Uterus (tissue), 4 donors: ENCODE data around the gene MICAL3. TPM values are rescaled to one million over a fixed set of nuclear protein-coding genes. Genes with fewer than 3 reads are reported as not detected.

Experiments
- DNase-seq, 2 donors: peaks; one replicate each; pipeline ENCODE4 v3.0.0-alpha.2; 2019 to 2020
- H3K27ac ChIP-seq, 2 donors: fragments of 200-600 bp; sonication (generic); 1 replicate in 1 of 2; 2 replicates in 1 of 2; pipeline ENCODE4 v1.5.1; 2016 to 2018
- H3K27me3 ChIP-seq, 2 donors: fragments of 200-600 bp; sonication (generic); one replicate each; pipeline ENCODE4 v1.5.1; 2018 to 2019; ENCODE audit warnings: control low read depth in 1 of 2
- H3K36me3 ChIP-seq, 2 donors: fragments of 200-600 bp; sonication (generic); one replicate each; pipeline ENCODE4 v1.5.1; 2019; ENCODE audit warnings: control low read depth in 1 of 2
- H3K4me1 ChIP-seq, 2 donors: fragments of 200-600 bp; sonication (generic); one replicate each; pipeline ENCODE4 v1.5.1; 2018 to 2019; ENCODE audit warnings: control low read depth in 1 of 2
- H3K4me3 ChIP-seq, 2 donors: fragments of 200-600 bp; sonication (generic); 1 replicate in 1 of 2; 2 replicates in 1 of 2; pipeline ENCODE4 v1.5.1; 2018 to 2019; ENCODE audit warnings: mild to moderate bottlenecking in 1 of 2
- H3K9me3 ChIP-seq, 2 donors: fragments of 200-600 bp; sonication (generic); one replicate each; pipeline ENCODE4 v1.5.1; 2019; ENCODE audit warnings: control low read depth in 1 of 2
- POLR2A ChIP-seq, 2 donors: fragments of 450-650 bp; IDR thresholded peaks; one replicate each; pipeline ENCODE4 v1.6.1; 2016; ENCODE audit warnings: antibody characterized with exemption in 2 of 2, mild to moderate bottlenecking in 1 of 2, moderate library complexity in 1 of 2
- intact Hi-C: fragments of 100-400 bp; cut with DNase I; formaldehyde crosslinking; loops from one replicate; pipeline ENCODE4 v1.15.1; 2023; ENCODE audit warnings: low total_unique reads
- total RNA-seq, 4 donors: library from RNA; depleted of rRNA in 3 of 4; stranded (reverse); fragments of >200 nt in 3 of 4; gene quantifications; one replicate each; pipeline versions ENCODE4 v1.1.0 to v1.2.4, GENCODE V29; 2014 to 2023
- TF ChIP-seq, protein P1 (sequence below), 4 experiments: fragments of 200-600 bp in 2 of 4; fragments of 450-650 bp in 2 of 4; sonication (generic) in 2 of 4; IDR thresholded peaks; one replicate each; pipeline ENCODE4 v1.5.1; 2016 to 2019; ENCODE audit warnings: antibody characterized with exemption in 4 of 4, mild to moderate bottlenecking in 2 of 4, moderate library complexity in 1 of 4
- donor health status: DM: yes; HTN: yes; CAD: no.

The MICAL3 gene
- total RNA-seq, 4 donors from 2014 or later, result 13.5 to 167 (median 47.2) TPM

GRCh38 chr22:17780741-17781318 lies 243.5 kb downstream of the MICAL3 start:
- no peaks in the 10 kb centered on the region for H3K27me3 ChIP-seq
- no peak for TF ChIP-seq POLR2A (IDR thresholded peaks at IDR 0.05)
- TF ChIP-seq, protein P1, sequence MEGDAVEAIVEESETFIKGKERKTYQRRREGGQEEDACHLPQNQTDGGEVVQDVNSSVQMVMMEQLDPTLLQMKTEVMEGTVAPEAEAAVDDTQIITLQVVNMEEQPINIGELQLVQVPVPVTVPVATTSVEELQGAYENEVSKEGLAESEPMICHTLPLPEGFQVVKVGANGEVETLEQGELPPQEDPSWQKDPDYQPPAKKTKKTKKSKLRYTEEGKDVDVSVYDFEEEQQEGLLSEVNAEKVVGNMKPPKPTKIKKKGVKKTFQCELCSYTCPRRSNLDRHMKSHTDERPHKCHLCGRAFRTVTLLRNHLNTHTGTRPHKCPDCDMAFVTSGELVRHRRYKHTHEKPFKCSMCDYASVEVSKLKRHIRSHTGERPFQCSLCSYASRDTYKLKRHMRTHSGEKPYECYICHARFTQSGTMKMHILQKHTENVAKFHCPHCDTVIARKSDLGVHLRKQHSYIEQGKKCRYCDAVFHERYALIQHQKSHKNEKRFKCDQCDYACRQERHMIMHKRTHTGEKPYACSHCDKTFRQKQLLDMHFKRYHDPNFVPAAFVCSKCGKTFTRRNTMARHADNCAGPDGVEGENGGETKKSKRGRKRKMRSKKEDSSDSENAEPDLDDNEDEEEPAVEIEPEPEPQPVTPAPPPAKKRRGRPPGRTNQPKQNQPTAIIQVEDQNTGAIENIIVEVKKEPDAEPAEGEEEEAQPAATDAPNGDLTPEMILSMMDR (IDR thresholded peaks at IDR 0.05), result no peak
- no peak for DNase-seq
- H3K9me3 ChIP-seq, result no peaks in the 10 kb centered on the region
- H3K4me3 ChIP-seq, result no peak overlapping the region
- no peaks in the 10 kb centered on the region for H3K4me1 ChIP-seq
- intact Hi-C loops, result no loop called here
- H3K36me3 ChIP-seq, result no peaks in the 10 kb centered on the region
- H3K27ac ChIP-seq, result no peak overlapping the region

DNA sequence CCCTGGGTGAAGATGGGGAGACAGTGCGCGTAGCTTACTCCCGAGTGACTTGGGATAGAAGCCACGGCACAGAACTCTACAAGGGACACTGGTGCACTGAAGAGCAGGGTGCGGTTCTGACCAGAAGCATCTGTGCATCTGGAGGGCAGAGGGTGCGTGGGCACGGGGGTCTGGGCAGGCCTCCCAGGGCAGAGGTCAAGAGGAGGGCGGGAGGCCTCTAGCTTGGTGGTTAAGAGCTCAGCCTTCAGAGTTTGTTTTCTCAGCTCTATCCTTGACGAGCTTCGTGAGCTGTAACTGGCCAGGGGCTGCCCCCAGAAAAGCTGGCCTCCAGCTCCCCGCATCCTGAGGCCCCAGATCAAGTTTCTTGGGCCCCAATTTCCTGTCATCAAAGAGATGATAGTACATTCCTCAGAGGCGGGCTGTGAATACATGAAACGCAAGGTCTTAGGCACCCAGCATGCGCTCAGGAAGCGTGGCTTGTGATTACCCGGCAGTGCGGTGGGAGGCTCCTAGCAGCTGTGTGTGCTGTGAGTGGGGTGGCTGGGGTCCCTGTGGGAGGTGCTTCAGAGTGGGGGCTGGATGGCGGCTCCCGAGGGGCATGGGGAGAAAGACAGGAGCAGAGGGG lies 244.1 kb downstream of the MICAL3 start:
- Histone ChIP-seq H3K4me3 (no peak overlapping the region), H3K4me1 (no peaks in the 10 kb centered on the region), H3K27ac (no peak overlapping the region), H3K9me3 (no peaks in the 10 kb centered on the region), H3K27me3 (no peaks in the 10 kb centered on the region), H3K36me3 (no peaks in the 10 kb centered on the region)
- intact Hi-C loops, result no loop called here
- TF ChIP-seq, protein P1 (IDR thresholded peaks at IDR 0.05), result no peak
- DNase-seq, result no peak

DNA sequence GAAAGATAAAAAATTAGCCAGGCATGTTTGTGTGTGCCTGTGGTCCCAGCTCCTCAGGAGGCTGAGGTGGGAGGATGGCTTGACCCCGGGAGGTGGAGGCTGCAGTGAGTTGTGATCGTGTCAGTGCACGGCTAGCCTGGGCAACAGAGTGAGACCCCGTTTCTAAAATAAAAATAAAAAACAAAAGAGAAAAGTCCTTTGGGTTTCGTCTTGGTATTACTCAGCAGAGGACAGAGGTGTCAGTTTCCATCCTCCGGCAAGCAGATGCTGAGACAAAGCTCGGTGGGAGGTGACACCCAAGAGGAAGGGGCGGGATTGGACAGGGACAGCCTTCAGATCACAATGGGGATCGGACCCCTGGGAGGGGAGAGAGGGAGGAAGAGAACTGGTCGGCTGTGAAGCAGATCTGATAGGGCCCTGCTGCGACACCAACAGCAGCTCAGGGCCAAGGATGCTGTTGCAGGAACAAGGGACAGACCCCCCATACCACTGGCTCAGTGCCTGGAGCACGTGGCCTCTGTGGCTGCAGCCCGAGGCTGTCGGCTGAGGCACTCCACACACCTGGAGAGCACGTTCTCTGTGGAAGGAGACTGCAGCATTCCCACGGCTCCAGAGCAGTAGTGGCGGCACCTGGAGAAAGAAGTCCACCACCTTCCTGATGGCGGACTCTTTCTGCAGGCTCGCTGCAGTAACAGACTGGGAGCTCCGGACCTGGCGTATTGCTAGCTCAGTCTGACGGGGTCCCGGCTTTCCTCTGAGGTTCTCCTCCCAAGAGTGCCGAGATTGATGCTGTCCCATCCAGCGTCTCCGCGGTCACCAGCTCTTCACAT lies 244.9 kb downstream of the MICAL3 start:
- Histone ChIP-seq H3K27ac (no peak overlapping the region), H3K4me3 (no peak overlapping the region), H3K36me3 (no peaks in the 10 kb centered on the region), H3K27me3 (no peaks in the 10 kb centered on the region), H3K4me1 (no peaks in the 10 kb centered on the region), H3K9me3 (no peaks in the 10 kb centered on the region)
- no peak for DNase-seq
- TF ChIP-seq, protein P1 (IDR thresholded peaks at IDR 0.05), result no peak
- no peak for TF ChIP-seq POLR2A (IDR thresholded peaks at IDR 0.05)
- intact Hi-C loops, result no loop called here

GRCh38 chr22:17778412-17778976 lies 245.9 kb downstream of the MICAL3 start:
- intact Hi-C loops, result no loop called here
- no peaks in the 10 kb centered on the region for H3K36me3 ChIP-seq
- no peak overlapping the region for H3K27ac ChIP-seq
- no peaks in the 10 kb centered on the region for H3K4me1 ChIP-seq
- H3K4me3 ChIP-seq, result no peak overlapping the region
- DNase-seq, result no peak
- H3K27me3 ChIP-seq, result no peaks in the 10 kb centered on the region
- TF ChIP-seq, protein P1 (IDR thresholded peaks at IDR 0.05), result no peak
- no peak for TF ChIP-seq POLR2A (IDR thresholded peaks at IDR 0.05)
- H3K9me3 ChIP-seq, result no peaks in the 10 kb centered on the region

DNA sequence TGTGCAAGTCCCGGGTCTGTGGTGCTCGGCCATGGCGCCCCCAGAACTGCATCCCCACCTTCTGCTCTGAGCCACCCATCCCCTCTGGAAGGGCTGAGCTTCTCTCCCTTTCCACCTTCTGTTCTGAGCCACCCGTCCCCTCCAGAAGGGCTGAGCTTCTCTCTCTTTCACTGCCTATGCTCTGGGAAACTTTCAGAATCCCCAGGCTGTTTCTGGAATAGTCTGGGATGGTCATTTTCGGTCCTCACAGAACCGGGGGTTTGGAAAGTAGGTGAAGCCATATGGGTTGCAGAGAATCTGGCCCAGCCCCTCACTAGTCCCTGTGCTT lies 246.7 kb downstream of the MICAL3 start:
- Histone ChIP-seq H3K36me3 (no peaks in the 10 kb centered on the region), H3K27me3 (no peaks in the 10 kb centered on the region), H3K4me3 (no peak overlapping the region), H3K27ac (no peak overlapping the region), H3K9me3 (no peaks in the 10 kb centered on the region), H3K4me1 (no peaks in the 10 kb centered on the region)
- TF ChIP-seq, protein P1 (IDR thresholded peaks at IDR 0.05), result no peak
- TF ChIP-seq POLR2A (IDR thresholded peaks at IDR 0.05), result no peak
- intact Hi-C loops, result no loop called here
- DNase-seq, result no peak
